Posterior vena cava (tissue), 2 donors: ENCODE results near the gene FTMT. TPM values are rescaled to one million over a fixed set of nuclear protein-coding genes. Genes with fewer than 3 reads are reported as not detected.
"Not testable (repeated sequence)": the region's sequence is repeated elsewhere in the genome, so short reads cannot be mapped to it uniquely, and the experiment has no call there.

Experiments
- DNase-seq: peaks from one replicate; pipeline ENCODE4 v3.0.0-alpha.2; 2020; ENCODE audit warnings: low spot score
- intact Hi-C, 2 donors: fragments of 100-400 bp; cut with DNase I; formaldehyde crosslinking; loops; one replicate each; pipeline versions ENCODE4 v1.14.1 to v1.14.2; 2022 to 2023
- long read RNA-seq, 2 donors: library from polyadenylated mRNA; unstranded; transcript quantifications; one replicate each; pipeline ENCODE4 v2.0.0, GENCODE V29; 2020 to 2021
- total RNA-seq, 2 donors: library from RNA; stranded (reverse); fragmentation: NEBNext Ultra II Directional; extraction: Animal tissue kit (Norgen Biotek cat#: 25700); gene quantifications; one replicate each; pipeline ENCODE4 v1.2.1, GENCODE V29; 2021
- donor health status: DM: yes; HTN: yes; CAD: no.
- donor health status: DM: yes; HTN: yes; CAD: no.

Gene FTMT
- total RNA-seq, result not detected
- long read RNA-seq, donor 1, result 0 reads
- long read RNA-seq, donor 2, result 0 reads

- intact Hi-C loops, result no loop called here
- no peak for DNase-seq
Measured at GRCh38 chr5:121851643-121852574, at the start of gene FTMT. FTMT (plus strand) TSS chr5:121851882; CDS start chr5:121851964, 82 bp downstream.

DNA sequence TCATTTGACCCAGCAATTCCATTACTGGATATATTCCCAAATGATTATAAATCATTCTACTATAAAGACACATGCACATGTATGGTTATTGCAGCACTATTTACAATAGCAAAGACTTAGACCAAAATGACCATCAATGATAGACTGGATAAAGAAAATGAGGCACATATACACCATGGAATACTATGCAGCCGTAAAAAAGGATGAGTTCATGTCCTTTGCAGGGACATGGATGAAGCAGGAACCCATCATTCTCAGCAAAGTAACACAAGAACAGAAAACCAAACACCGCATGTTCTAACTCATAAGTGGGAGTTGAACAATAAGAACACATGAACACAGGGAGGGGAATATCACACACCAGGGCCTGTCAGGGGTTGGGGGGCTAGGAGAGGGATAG is 46.4 kb upstream of the FTMT start:
- intact Hi-C loops, result not testable (repeated sequence)

GRCh38 chr5:121805911-121806310 is 45.8 kb upstream of the FTMT start:
- no peak for DNase-seq
- intact Hi-C loops, result no loop called here

More for the DNA sequence above, 46.4 kb upstream of the FTMT start:
- DNase-seq, result not testable (repeated sequence)

DNA sequence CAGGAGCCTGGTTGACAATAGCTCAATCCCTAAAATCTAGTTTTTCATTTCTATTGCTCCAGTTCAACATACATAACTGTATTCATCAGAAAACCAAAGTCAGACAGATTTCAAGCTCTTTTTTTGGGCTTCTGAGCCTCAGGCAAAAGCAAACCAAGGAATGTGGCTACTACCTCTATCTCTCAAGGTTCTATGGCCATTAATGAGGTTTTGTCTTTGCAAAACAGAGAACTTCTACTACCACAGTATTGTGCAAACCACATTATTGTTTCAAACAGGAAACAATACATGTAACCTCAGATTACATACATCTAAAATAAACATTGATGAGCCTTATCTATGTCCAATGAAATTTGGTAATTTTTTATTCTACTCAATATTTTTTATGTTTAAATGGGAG is 35.5 kb upstream of the FTMT start:
- DNase-seq, result no peak
- intact Hi-C loops, result loop anchor here in 1 of 2 donors (5.0 kb wide), 1 partner anchor 296 kb away; no protein-coding TSS in a partner anchor

- DNase-seq, result no peak
- intact Hi-C loops, result loop anchor here in 1 of 2 donors (5.0 kb wide), 1 partner anchor 293 kb away; no protein-coding TSS in a partner anchor
Measured at GRCh38 chr5:121819682-121820261, 31.9 kb upstream of the FTMT start.

- DNase-seq, result no peak
- intact Hi-C loops, result no loop called here
Measured at GRCh38 chr5:121833617-121834016, 18.1 kb upstream of the FTMT start.

DNA sequence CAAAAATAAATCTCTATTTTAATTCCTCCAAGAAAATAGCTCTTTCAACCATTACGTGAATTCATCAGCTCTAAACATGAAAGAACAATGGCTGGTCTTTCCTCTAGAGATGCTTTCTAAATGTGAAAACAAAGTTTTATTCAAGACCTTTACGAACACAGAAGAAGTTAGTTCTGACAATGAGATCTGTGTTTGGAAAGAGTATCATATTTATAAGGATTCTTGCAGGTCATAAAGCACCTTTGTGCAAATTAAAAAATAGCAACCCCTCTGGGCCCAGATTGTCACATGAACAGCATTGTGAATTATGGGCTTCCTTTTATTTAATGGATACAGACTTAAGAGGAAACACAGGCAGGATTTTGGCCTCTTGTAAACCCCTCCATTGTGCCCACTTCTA is 17.7 kb upstream of the FTMT start:
- intact Hi-C loops, result no loop called here
- DNase-seq, result no peak

DNA sequence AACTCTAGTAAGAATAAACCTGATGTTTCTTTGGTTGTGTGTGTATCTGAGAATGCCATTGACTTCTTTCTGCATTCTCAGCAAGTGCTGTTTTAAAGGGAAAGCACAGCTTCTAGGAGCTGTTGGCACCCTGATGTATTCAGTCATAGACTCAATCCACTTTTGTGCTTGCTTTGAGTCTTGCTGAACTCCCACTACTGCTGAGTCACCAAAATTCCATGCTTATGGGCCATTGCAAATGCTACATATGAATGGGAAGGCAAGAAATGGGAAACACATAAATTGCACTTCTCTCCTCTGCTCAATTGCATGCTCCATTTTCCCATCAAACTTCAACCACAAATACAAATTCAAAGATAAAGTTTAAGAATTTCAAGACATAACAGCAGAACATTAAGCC is 9.8 kb upstream of the FTMT start:
- intact Hi-C loops, result no loop called here
- no peak for DNase-seq

DNA sequence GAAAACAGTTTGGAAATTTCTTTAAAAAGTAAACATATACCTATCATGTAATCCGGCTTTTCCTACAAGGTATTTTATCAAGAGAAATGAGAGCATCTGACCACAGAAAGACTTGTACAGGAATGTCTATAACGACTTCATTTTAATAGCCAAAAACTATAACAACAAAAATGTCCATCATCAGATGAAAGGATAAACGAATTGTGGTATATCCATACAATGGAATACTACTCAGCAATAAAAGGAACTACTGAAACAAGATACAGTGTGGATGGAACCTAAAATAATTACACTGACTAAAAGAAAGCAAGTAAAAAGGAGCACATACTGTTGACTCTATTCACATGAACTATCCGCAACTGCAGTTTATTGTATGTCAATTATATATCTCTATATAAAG is 1.4 kb upstream of the FTMT start:
- intact Hi-C loops, result no loop called here

DNA sequence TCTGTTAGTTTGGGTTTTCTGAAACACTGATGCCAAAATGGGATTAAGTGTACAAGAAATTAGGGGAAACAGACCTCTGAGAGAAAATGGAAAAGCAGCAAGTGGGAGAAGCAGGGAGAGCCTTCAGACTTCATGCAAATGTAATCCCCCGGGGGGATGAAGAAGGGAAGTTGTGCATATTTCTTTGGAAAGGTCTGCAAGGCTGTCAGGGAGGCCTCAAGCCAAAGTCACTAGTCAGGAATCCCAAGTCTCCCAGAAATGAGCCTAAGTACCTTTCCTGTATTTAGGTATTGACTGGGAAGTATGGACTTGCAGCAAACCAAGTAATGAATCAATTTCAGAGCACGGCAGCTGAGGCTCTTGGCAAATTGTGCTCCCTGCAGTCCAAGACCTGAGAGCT is 2.2 kb downstream of the FTMT start:
- intact Hi-C loops, result no loop called here
- DNase-seq, result no peak

More for the DNA sequence above, 1.4 kb upstream of the FTMT start:
- DNase-seq, result no peak

DNA sequence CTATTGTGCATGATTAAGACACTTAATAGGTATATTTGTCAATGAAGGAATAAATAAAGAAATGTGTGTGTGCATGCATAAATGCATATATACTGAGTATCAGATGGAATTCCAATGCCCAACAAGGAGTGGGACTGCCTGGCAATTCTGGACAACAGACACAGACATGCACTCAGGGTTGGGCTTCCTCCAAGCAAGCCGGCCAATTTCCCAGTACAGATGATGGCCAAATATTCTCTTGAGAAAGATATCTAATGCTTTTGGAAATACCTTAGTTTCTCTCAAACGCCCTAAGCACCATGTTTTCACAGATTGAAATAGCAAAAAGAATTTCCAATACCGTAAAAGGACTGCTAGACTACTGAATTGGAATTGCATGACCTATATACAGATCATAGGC is 11.1 kb downstream of the FTMT start:
- intact Hi-C loops, result no loop called here
- no peak for DNase-seq

GRCh38 chr5:121863753-121864285 is 12.1 kb downstream of the FTMT start:
- intact Hi-C loops, result no loop called here
- no peak for DNase-seq

DNA sequence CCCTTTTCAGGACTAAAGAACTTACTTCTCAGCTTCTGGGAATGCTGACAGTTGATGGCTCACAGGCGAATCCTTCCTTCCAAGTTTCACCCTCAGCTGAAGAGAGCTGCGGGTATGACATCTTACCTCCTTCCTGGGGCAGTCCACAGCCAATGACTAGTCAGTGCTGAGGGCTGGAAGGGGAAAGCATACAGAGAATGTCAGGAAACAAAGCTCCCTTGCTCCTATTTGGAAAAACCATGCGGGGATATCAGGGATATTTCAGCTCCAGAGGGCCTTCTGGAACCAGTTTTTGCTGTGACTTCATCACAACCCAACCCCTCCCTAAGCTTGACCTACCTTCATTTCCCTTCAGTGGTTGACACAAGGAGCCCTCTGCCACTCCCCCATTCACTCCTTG is 15.7 kb downstream of the FTMT start:
- intact Hi-C loops, result no loop called here
- DNase-seq, result no peak

- intact Hi-C loops, result no loop called here
- DNase-seq, result no peak
Measured at GRCh38 chr5:121870489-121870888, 18.8 kb downstream of the FTMT start.

DNA sequence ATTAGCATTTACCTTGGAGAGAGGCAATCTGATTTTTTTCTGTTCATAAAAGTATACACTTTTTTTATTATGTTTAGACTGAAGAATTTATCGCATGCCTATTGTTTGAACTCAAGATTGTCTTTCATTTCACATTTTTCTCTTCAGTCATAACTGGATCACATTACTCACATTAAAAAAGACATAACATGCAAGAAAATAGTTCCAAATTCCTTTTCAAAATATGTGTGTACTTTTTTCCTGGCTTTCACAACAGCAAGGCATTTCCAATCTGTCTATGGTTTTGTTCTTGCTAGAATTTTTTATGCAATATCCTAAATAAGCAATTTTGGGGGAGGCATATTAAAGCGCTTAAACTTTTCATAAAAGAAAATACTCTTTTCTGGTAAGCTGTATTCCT is 21.2 kb downstream of the FTMT start:
- intact Hi-C loops, result no loop called here

DNA sequence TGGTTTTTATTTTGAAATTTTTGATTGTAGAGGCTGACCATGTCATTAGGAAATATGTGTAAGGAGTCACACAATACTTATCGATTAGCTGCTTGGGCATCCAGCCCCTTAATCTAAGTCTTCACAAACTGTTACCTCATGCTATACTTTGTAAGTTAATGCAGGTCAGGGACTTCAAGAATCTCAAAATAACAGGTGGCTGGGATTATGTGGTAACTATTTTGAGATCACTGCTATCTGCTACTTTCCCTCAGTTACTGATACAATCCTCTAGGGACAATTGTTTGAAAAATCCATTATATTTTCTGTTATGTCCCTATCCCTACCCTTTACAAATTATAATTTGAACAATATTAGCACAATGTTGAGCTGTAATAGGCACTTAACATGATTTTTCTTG is 21.7 kb downstream of the FTMT start:
- no peak for DNase-seq
- intact Hi-C loops, result no loop called here

More for the DNA sequence above, 21.2 kb downstream of the FTMT start:
- no peak for DNase-seq

DNA sequence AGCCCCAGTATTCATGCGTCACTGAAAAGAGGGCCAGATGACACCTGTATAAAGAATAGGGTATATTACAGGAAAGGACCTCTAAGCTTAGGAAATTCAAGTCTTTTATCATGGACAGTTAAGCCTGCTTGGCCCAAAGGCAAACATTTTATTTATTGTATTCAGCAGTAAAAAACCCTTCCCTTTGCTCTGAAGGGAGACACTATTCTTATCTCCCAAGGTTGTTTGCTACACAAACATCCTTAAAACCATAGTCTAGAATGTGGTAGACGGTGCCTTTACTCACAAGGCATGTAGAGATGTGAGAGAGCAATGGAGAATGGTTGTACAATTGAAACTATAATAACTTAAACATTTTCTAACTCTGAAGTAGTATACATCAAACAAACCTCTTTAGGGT is 33.9 kb downstream of the FTMT start:
- DNase-seq, result no peak
- intact Hi-C loops, result no loop called here

- intact Hi-C loops, result no loop called here
- DNase-seq, result no peak
Measured at GRCh38 chr5:121887727-121888126, 36.0 kb downstream of the FTMT start.

GRCh38 chr5:121890297-121890858 is 38.7 kb downstream of the FTMT start:
- DNase-seq, result no peak
- intact Hi-C loops, result no loop called here

- DNase-seq, result no peak
- intact Hi-C loops, result no loop called here
Measured at GRCh38 chr5:121897341-121897740, 45.7 kb downstream of the FTMT start.
